ENCODE data around the gene MMP3. TPM values are rescaled to one million over a fixed set of nuclear protein-coding genes. Genes with fewer than 3 reads are reported as not detected.

MMP3 gene
- not detected for total RNA-seq
- polyA plus RNA-seq (2013, experiment 1 of 2): not detected
- not detected for polyA plus RNA-seq (2013, experiment 2 of 2)
- 0 to 0.11 (median 0) reads per million in 172 experiments for total RNA-seq

DNA sequence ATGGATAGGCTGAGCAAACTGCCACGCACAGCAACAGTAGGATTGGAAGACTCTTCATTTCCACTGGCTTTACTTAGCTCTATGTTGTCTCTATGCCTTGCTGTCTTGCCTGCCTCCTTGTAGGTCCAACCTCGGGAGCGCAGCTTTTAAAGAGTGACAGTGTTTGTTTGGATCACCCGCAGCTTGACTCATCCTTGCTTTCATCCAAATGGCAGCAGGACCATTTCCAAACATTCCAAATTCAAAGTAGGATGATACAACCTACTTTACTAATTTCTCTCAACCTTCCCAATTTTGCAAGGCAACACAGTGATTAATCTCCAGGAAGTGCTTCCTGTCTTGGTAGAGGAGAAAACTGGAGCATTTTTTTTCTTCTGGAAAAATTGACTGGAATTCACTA is at the start of gene MMP3:
TSS of gene MMP3 (minus strand) at position 121 of the 400 bp plus-strand sequence. CDS start at position 58, 63 bp downstream.
- Histone ChIP-seq H3K4me1 (ENCODE audit: insufficient read depth, low read length) (no peaks in the 10 kb centered on the region), H3K9me3 (ENCODE audit: control insufficient read depth in 1 of 2, insufficient read depth in 1 of 2, low read length in 2 of 2) (no peaks in the 10 kb centered on the region), H3K27me3 (ENCODE audit: control insufficient read depth in 1 of 2, insufficient read depth in 2 of 2, low read length in 2 of 2) (peaks cover 0 to 8% of the 10 kb centered on the region in 2 experiments), H3K27ac (ENCODE audit: low read depth in 1 of 2, low read length in 2 of 2) (no peak within 1 kb of the TSS), H3K36me3 (ENCODE audit: insufficient read depth, low read length) (no peaks in the 10 kb centered on the region), H3K4me3 (ENCODE audit: low read length) (no peak within 1 kb of the TSS)
- DNase-seq (no peak), ATAC-seq (ENCODE audit: poor library complexity) (no peak)
- no peaks in the 10 kb centered on the region for H3K36me3 Mint-ChIP-seq (ENCODE audit: low read depth)
- H3K4me3 Mint-ChIP-seq: no peak within 1 kb of the TSS
- TF ChIP-seq, protein P1, sequence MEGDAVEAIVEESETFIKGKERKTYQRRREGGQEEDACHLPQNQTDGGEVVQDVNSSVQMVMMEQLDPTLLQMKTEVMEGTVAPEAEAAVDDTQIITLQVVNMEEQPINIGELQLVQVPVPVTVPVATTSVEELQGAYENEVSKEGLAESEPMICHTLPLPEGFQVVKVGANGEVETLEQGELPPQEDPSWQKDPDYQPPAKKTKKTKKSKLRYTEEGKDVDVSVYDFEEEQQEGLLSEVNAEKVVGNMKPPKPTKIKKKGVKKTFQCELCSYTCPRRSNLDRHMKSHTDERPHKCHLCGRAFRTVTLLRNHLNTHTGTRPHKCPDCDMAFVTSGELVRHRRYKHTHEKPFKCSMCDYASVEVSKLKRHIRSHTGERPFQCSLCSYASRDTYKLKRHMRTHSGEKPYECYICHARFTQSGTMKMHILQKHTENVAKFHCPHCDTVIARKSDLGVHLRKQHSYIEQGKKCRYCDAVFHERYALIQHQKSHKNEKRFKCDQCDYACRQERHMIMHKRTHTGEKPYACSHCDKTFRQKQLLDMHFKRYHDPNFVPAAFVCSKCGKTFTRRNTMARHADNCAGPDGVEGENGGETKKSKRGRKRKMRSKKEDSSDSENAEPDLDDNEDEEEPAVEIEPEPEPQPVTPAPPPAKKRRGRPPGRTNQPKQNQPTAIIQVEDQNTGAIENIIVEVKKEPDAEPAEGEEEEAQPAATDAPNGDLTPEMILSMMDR (IDR thresholded peaks at IDR 0.05): no peak
- intact Hi-C loops (cut with DNase I, micrococcal nuclease): no loop called here
- no peaks in the 10 kb centered on the region for H3K4me1 Mint-ChIP-seq (ENCODE audit: low read depth)
- no peaks in the 10 kb centered on the region for H3K9me3 Mint-ChIP-seq
- H3K27me3 Mint-ChIP-seq: peaks cover 14% of the 10 kb centered on the region
- H3K27ac Mint-ChIP-seq: no peak within 1 kb of the TSS
- ChIA-PET CTCF (no interaction called here), POLR2A (no interaction called here)

DNA sequence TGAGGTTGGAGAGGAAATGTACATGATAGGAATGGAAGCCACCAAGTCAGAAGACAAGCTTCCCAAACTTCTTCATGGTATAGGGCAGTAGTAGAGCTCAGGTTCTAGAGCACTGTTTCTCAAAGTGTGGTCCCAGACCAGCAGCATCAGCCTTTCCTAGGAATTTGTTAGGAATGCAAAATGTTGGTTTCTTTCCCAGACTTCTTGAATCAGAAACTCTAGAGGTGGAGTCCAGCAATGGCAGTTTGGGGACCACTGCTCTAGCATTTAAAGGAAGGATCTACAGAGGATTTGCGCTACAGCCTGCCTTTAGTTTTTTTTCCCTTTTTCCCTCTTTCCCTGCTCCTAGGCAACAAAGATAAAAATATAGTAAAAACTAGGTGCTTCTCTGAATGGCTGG is 48.3 kb upstream of the MMP3 start:
- H3K9me3 ChIP-seq (ENCODE audit: control insufficient read depth in 1 of 2, insufficient read depth in 1 of 2, low read length in 2 of 2): peaks cover 0 to 4% of the 10 kb centered on the region in 2 experiments
- Mint-ChIP-seq H3K27ac (no peak overlapping the region), H3K9me3 (peaks cover 14% of the 10 kb centered on the region), H3K36me3 (ENCODE audit: low read depth) (no peaks in the 10 kb centered on the region), H3K27me3 (peaks cover 20% of the 10 kb centered on the region), H3K4me1 (ENCODE audit: low read depth) (no peaks in the 10 kb centered on the region), H3K4me3 (no peak overlapping the region)
- TF ChIP-seq, protein P1 (IDR thresholded peaks at IDR 0.05): no peak
- H3K4me1 ChIP-seq (ENCODE audit: insufficient read depth, low read length): no peaks in the 10 kb centered on the region
- POLR2A ChIA-PET: interaction anchor here (0.7 kb wide), 1 partner anchor 54 kb away, joined by 3 read pairs; no protein-coding TSS in a partner anchor
- no peak for DNase-seq
- CTCF ChIA-PET: no interaction called here
- no peaks in the 10 kb centered on the region for H3K27me3 ChIP-seq (ENCODE audit: control insufficient read depth in 1 of 2, insufficient read depth in 2 of 2, low read length in 2 of 2)
- H3K27ac ChIP-seq (ENCODE audit: low read depth in 1 of 2, low read length in 2 of 2): no peak overlapping the region
- no peaks in the 10 kb centered on the region for H3K36me3 ChIP-seq (ENCODE audit: insufficient read depth, low read length)
- intact Hi-C loops (cut with DNase I, micrococcal nuclease): no loop called here
- ATAC-seq (ENCODE audit: poor library complexity): no peak
- no peak overlapping the region for H3K4me3 ChIP-seq (ENCODE audit: low read length)

DNA sequence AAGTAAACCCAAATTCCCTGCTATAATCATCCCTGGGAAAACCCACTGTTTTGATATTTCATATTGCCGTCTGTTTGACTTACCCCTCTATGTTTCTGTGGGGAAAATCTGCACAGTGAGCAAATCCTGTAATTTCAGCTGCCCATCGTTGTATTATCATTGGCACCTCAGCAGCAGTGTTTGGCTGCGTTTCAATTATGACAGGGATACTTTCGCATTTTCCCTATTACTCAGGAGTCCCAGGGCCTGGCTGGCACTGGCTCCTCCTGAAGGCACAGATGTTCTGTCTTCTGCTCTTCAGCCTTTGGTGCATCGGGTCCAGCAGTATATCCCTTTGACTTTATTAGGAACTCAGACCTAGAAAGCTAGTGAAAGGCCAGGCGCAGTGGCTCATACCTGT is 43.6 kb upstream of the MMP3 start:
- DNase-seq (no peak), ATAC-seq (ENCODE audit: poor library complexity) (no peak)
- Histone ChIP-seq H3K9me3 (ENCODE audit: control insufficient read depth in 1 of 2, insufficient read depth in 1 of 2, low read length in 2 of 2) (no peaks in the 10 kb centered on the region), H3K27ac (ENCODE audit: low read depth in 1 of 2, low read length in 2 of 2) (no peak overlapping the region), H3K4me1 (ENCODE audit: insufficient read depth, low read length) (no peaks in the 10 kb centered on the region), H3K27me3 (ENCODE audit: control insufficient read depth in 1 of 2, insufficient read depth in 2 of 2, low read length in 2 of 2) (no peaks in the 10 kb centered on the region), H3K4me3 (ENCODE audit: low read length) (no peak overlapping the region), H3K36me3 (ENCODE audit: insufficient read depth, low read length) (no peaks in the 10 kb centered on the region)
- POLR2A ChIA-PET: no interaction called here
- no peaks in the 10 kb centered on the region for H3K9me3 Mint-ChIP-seq
- H3K27ac Mint-ChIP-seq: no peak overlapping the region
- peaks cover 9% of the 10 kb centered on the region for H3K27me3 Mint-ChIP-seq
- H3K4me1 Mint-ChIP-seq (ENCODE audit: low read depth): no peaks in the 10 kb centered on the region
- no peaks in the 10 kb centered on the region for H3K36me3 Mint-ChIP-seq (ENCODE audit: low read depth)
- TF ChIP-seq, protein P1 (IDR thresholded peaks at IDR 0.05): no peak
- CTCF ChIA-PET: no interaction called here
- no peak overlapping the region for H3K4me3 Mint-ChIP-seq
- intact Hi-C loops (cut with DNase I, micrococcal nuclease): no loop called here

Measured in CD4-positive, alpha-beta T cell (primary cell).